ENCODE data around the gene PTGS1.

GRCh38 chr9:122378236-122378635 lies 7.4 kb downstream of the PTGS1 start:
- TF ChIP-seq EZH2 (IDR thresholded peaks at IDR 0.05; ENCODE audit: borderline replicate concordance, low read length): no peak
- TF ChIP-seq, protein P1, sequence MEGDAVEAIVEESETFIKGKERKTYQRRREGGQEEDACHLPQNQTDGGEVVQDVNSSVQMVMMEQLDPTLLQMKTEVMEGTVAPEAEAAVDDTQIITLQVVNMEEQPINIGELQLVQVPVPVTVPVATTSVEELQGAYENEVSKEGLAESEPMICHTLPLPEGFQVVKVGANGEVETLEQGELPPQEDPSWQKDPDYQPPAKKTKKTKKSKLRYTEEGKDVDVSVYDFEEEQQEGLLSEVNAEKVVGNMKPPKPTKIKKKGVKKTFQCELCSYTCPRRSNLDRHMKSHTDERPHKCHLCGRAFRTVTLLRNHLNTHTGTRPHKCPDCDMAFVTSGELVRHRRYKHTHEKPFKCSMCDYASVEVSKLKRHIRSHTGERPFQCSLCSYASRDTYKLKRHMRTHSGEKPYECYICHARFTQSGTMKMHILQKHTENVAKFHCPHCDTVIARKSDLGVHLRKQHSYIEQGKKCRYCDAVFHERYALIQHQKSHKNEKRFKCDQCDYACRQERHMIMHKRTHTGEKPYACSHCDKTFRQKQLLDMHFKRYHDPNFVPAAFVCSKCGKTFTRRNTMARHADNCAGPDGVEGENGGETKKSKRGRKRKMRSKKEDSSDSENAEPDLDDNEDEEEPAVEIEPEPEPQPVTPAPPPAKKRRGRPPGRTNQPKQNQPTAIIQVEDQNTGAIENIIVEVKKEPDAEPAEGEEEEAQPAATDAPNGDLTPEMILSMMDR (conservative IDR thresholded peaks at IDR 0.05 in 1 of 2, IDR thresholded peaks at IDR 0.05 in 1 of 2; ENCODE audit: extremely low read depth in 1 of 2, insufficient read depth in 1 of 2, low read depth in 1 of 2, low read length in 2 of 2): no peak

Measured in mammary epithelial cell (primary cell).